Bronchial epithelial cell (primary cell): ENCODE data around the gene APLF. TPM values are rescaled to one million over a fixed set of nuclear protein-coding genes. Genes with fewer than 3 reads are reported as not detected.

Experiments
- DNase-seq: peaks from one replicate; pipeline ENCODE4 v3.0.0-alpha.2; 2010; ENCODE audit warnings: low read depth
- FAIRE-seq: peaks from 2 replicates; lab custom pipeline; 2011; peaks lifted over from hg19 to GRCh38; lab: Jason Lieb, UNC
- H3K27me3 ChIP-seq: 2 replicates; pipeline ENCODE4 v1.5.1; 2011; ENCODE audit warnings: low read length; ENCODE audit not compliant: control insufficient read depth, insufficient read depth
- H3K36me3 ChIP-seq: 2 replicates; pipeline ENCODE4 v1.5.1; 2011; ENCODE audit warnings: low read length; ENCODE audit not compliant: control insufficient read depth, insufficient read depth
- H3K4me3 ChIP-seq: 2 replicates; pipeline ENCODE4 v1.5.1; 2011; ENCODE audit warnings: mild to moderate bottlenecking, low read depth, low read length, control low read depth
- CTCF ChIP-seq: IDR thresholded peaks from 2 replicates; pipeline ENCODE4 v1.5.1; 2011; ENCODE audit warnings: mild to moderate bottlenecking, moderate library complexity, low read length, control low read depth, inconsistent platforms; ENCODE audit not compliant: insufficient read depth, severe bottlenecking
- total RNA-seq: library from RNA; depleted of rRNA; stranded (reverse); fragments of >200 nt; gene quantifications from 2 replicates; pipeline ENCODE4 v1.2.1, GENCODE V29; 2014

APLF gene
- total RNA-seq, 1 donor from 2014 or later: 4.2 TPM

DNA sequence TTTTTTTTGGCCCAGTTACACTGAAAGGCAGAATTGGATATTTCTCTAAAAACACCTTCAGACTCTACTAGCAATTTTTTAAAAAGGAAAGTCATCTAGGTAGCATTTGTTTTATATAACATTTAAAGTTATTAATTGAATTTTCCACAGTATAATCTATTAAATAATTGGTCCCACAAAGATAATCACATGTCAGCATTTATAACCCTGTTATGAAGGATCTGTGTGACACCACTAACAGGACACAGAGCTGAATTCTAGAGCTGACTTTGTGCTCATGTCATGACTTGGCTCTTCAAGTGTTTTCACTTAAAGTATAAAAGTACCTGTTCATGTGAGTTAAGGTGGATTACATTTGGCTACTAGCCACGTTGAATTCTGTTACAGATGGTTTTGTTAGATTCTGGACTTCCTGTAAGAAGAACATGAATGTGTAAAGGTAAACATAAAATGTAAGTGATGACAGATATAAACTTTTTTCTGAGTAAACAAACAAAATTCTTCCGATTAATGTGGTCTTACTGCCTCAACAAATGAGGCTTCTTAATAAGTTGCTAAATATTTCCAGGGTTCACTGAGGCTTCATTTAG lies 106.9 kb downstream of the APLF start:
- peak; percentile 22 for DNase-seq
- FAIRE-seq: no peak
- H3K27me3 ChIP-seq: no peaks in the 10 kb centered on the region
- H3K36me3 ChIP-seq: no peaks in the 10 kb centered on the region
- TF ChIP-seq CTCF: no peak
- no peak overlapping the region for H3K4me3 ChIP-seq

DNA sequence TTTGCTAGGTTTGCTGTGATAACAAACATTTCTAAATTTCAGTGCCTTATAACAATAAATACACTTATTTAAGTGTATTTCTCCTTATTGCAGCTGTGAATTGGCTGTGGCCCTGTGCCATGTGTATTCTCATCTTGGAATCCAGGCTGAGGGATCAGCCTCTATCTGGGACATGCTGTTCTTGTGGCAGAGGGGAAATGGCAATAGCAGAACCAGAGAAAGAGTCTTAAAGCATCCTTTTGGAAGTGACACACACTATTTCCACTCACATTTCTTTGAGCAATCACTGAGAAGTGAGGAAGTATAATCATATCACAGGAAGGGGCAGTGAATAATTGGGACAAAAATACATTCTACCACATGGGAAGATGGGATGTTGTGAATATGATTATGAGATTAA lies 109.8 kb downstream of the APLF start:
- FAIRE-seq: no peak
- H3K27me3 ChIP-seq: no peaks in the 10 kb centered on the region
- H3K36me3 ChIP-seq: no peaks in the 10 kb centered on the region
- no peak overlapping the region for H3K4me3 ChIP-seq
- no peak for DNase-seq
- TF ChIP-seq CTCF: no peak

GRCh38 chr2:68579689-68580088 lies 112.3 kb downstream of the APLF start:
- FAIRE-seq (no peak), DNase-seq (no peak)
- Histone ChIP-seq H3K4me3 (no peak overlapping the region), H3K27me3 (no peaks in the 10 kb centered on the region), H3K36me3 (no peaks in the 10 kb centered on the region)
- no peak for TF ChIP-seq CTCF

DNA sequence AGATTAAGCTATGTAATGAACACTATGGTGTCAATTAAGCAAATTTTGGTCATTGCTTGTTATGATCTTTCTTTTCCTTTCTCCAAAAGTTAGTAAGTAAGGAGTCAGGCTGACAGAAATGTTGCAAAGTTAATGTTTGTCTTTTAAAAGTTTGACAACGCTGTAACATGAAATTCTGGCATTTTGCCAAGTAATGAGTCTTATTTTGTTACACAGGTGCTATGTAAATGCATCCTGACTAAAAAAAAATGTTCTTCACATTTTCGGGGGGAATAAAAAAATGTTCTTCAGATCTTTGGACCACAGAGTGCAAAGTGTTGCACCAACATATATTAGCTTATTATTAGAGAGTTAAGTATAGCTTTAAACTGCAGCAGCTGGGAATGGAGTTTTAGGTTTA lies 121.2 kb downstream of the APLF start:
- H3K36me3 ChIP-seq: no peaks in the 10 kb centered on the region
- peak; percentile 65 for DNase-seq
- no peak overlapping the region for H3K4me3 ChIP-seq
- no peak for FAIRE-seq
- H3K27me3 ChIP-seq: no peaks in the 10 kb centered on the region
- no peak for TF ChIP-seq CTCF

DNA sequence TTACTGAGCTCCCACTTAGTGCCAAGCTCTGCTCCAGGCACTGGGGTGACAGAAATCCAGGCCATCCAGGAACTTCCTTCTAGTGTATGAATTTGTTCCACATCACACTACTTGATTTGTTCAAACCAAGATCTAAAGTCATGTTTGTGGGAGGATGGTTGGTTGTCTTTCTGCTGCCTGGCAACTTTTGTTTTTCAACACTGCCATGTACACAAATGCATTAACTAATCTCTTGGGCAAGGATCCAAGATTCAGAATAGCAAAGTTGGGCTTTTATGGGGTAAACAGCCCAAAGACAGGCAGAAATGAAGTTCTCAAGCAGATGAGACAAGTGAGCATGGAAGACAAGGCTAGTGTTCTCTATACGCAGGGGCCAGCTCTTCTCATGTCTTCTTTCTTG lies 122.6 kb downstream of the APLF start:
- Histone ChIP-seq H3K27me3 (no peaks in the 10 kb centered on the region), H3K36me3 (no peaks in the 10 kb centered on the region), H3K4me3 (no peak overlapping the region)
- no peak for FAIRE-seq
- no peak for TF ChIP-seq CTCF
- DNase-seq: no peak

DNA sequence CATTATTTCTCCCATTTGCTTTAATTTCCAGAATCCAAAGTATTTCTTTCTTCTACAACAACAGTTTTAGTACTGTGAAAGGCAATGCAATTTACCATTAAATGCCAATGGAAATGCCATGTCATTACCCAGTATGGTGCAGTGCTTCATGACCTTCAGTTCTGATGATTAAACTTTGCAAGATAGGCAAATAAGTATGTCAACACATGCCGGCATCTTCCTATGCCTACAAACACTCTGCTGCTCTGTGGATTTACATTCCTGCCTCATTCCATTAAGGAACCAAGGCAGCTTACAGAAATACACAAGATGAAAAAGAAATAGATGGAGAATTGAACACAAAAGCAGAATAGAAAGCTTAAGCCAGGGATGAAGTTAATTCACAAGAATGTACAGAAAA lies 123.3 kb downstream of the APLF start:
- FAIRE-seq: no peak
- no peak for DNase-seq
- Histone ChIP-seq H3K4me3 (no peak overlapping the region), H3K36me3 (no peaks in the 10 kb centered on the region), H3K27me3 (no peaks in the 10 kb centered on the region)
- no peak for TF ChIP-seq CTCF
